H54 (cell line): Measurements from ENCODE around the gene TRIM2.

Experiments
- DNase-seq: peaks from one replicate; pipeline ENCODE4 v3.0.0; 2011; ENCODE audit warnings: low spot score, mixed read lengths; ENCODE audit not compliant: insufficient read length
- FAIRE-seq: peaks from 3 replicates; lab custom pipeline; 2011; peaks lifted over from hg19 to GRCh38; lab: Jason Lieb, UNC
- POLR2A ChIP-seq: IDR thresholded peaks from 2 replicates; pipeline ENCODE4 v1.6.1; 2011; ENCODE audit warnings: low read depth, mild to moderate bottlenecking, low read length

TRIM2 gene

GRCh38 chr4:153260553-153261300, 56.5 kb downstream of the TRIM2 start:
- no peak for TF ChIP-seq POLR2A
- DNase-seq: no peak
- FAIRE-seq: no peak

GRCh38 chr4:153261461-153261860, 57.2 kb downstream of the TRIM2 start:
- TF ChIP-seq POLR2A: no peak
- no peak for FAIRE-seq

GRCh38 chr4:153261914-153262313, 57.7 kb downstream of the TRIM2 start:
- DNase-seq (no peak), FAIRE-seq (no peak)
- TF ChIP-seq POLR2A: no peak

More at GRCh38 chr4:153261461-153261860, 57.2 kb downstream of the TRIM2 start:
- DNase-seq: no peak

GRCh38 chr4:153265306-153266047, 61.2 kb downstream of the TRIM2 start:
- no peak for TF ChIP-seq POLR2A
- DNase-seq (no peak), FAIRE-seq (no peak)

- FAIRE-seq (no peak), DNase-seq (no peak)
- no peak for TF ChIP-seq POLR2A
Measured at GRCh38 chr4:153266988-153267387, 62.7 kb downstream of the TRIM2 start.

GRCh38 chr4:153267890-153268289, 63.6 kb downstream of the TRIM2 start:
- no peak for DNase-seq
- no peak for FAIRE-seq
- TF ChIP-seq POLR2A: no peak

- no peak for FAIRE-seq
- DNase-seq: no peak
- TF ChIP-seq POLR2A: no peak
Measured at GRCh38 chr4:153268295-153268694, 64.1 kb downstream of the TRIM2 start.

- no peak for TF ChIP-seq POLR2A
- FAIRE-seq (no peak), DNase-seq (no peak)
Measured at GRCh38 chr4:153269218-153269990, 65.2 kb downstream of the TRIM2 start.

- FAIRE-seq: no peak
- no peak for DNase-seq
- no peak for TF ChIP-seq POLR2A
Measured at GRCh38 chr4:153270361-153270760, 66.1 kb downstream of the TRIM2 start.

- TF ChIP-seq POLR2A: no peak
- DNase-seq (no peak), FAIRE-seq (no peak)
Measured at GRCh38 chr4:153271820-153272219, 67.6 kb downstream of the TRIM2 start.

- DNase-seq (no peak), FAIRE-seq (no peak)
- no peak for TF ChIP-seq POLR2A
Measured at GRCh38 chr4:153273751-153274150, 69.5 kb downstream of the TRIM2 start.

GRCh38 chr4:153274967-153275366, 70.7 kb downstream of the TRIM2 start:
- no peak for TF ChIP-seq POLR2A
- DNase-seq (no peak), FAIRE-seq (no peak)

GRCh38 chr4:153275380-153276276, 71.4 kb downstream of the TRIM2 start:
- no peak for FAIRE-seq
- TF ChIP-seq POLR2A: no peak

More at GRCh38 chr4:153275380-153276276, 71.4 kb downstream of the TRIM2 start:
- no peak for DNase-seq
